Lung (tissue), 12 donors: ENCODE results near the gene CACNA1G. TPM values are rescaled to one million over a fixed set of nuclear protein-coding genes. Genes with fewer than 3 reads are reported as not detected.
A peak's percentile ranks its signal among the peaks of the same experiment; 100 is the strongest.

Experiments
- ATAC-seq: fragments of 200-7000 bp; cut with Tn5 transposase; one replicate; pipeline ENCODE4 v1.9.1; 2020; ENCODE audit warnings: moderate number of reproducible peaks; ENCODE audit not compliant: insufficient read depth, low FRiP score
- DNase-seq, 3 donors: peaks; one replicate each; pipeline ENCODE4 v3.0.0-alpha.2; 2013 to 2017
- H3K27ac ChIP-seq, 2 donors: one replicate each; pipeline ENCODE4 v1.5.1; 2013; ENCODE audit warnings: mild to moderate bottlenecking in 2 of 2, moderate library complexity in 2 of 2, control low read depth in 1 of 2, inconsistent platforms in 1 of 2, low read depth in 1 of 2, low read length in 1 of 2
- H3K27me3 ChIP-seq, 3 donors: one replicate each; pipeline ENCODE4 v1.5.1; 2013; ENCODE audit warnings: low read length in 2 of 3; ENCODE audit not compliant: control insufficient read depth in 3 of 3, insufficient read depth in 3 of 3
- H3K36me3 ChIP-seq, 4 donors: one replicate each; pipeline ENCODE4 v1.5.1; 2013; ENCODE audit warnings: low read length in 4 of 4, mild to moderate bottlenecking in 1 of 4, moderate library complexity in 1 of 4; ENCODE audit not compliant: control insufficient read depth in 4 of 4, insufficient read depth in 4 of 4
- H3K4me1 ChIP-seq, 5 donors: one replicate each; pipeline ENCODE4 v1.5.1; 2013; ENCODE audit warnings: low read length in 5 of 5, mild to moderate bottlenecking in 2 of 5, moderate library complexity in 1 of 5; ENCODE audit not compliant: control insufficient read depth in 5 of 5, insufficient read depth in 5 of 5
- H3K4me3 ChIP-seq: one replicate; pipeline ENCODE4 v1.5.1; 2013; ENCODE audit warnings: mild to moderate bottlenecking, control low read depth, moderate library complexity
- H3K9ac ChIP-seq, 2 donors: one replicate each; pipeline ENCODE4 v1.5.1; 2013; ENCODE audit warnings: low read length in 2 of 2, control low read depth in 1 of 2; ENCODE audit not compliant: insufficient read depth in 1 of 2
- H3K9me3 ChIP-seq, 4 donors: one replicate each; pipeline ENCODE4 v1.5.1; 2013; ENCODE audit warnings: low read length in 3 of 4, mild to moderate bottlenecking in 1 of 4, moderate library complexity in 1 of 4; ENCODE audit not compliant: control insufficient read depth in 4 of 4, insufficient read depth in 3 of 4
- CTCF ChIP-seq: IDR thresholded peaks from 2 replicates; pipeline ENCODE4 v1.5.1; 2012; ENCODE audit warnings: mild to moderate bottlenecking; ENCODE audit errors: control extremely low read depth, extremely low read depth
- WGBS, 2 donors: extraction: QIAGEN DNeasy Blood & Tissue Kit; methylation state at CpG; one replicate each; pipeline ENCODE4 v1.1.7; 2013; 5-methylcytosine and 5-hydroxymethylcytosine counted together
- polyA plus RNA-seq, 2 donors: library from polyadenylated mRNA; stranded (reverse); fragments of 200-250 nt; gene quantifications; one replicate each; pipeline ENCODE4 v1.2.1, GENCODE V29; 2013
- total RNA-seq, 2 donors: library from RNA; depleted of rRNA in 1 of 2; stranded (reverse); fragments of >200 nt in 1 of 2; gene quantifications; one replicate each; pipeline ENCODE4 v1.2.1, GENCODE V29; 2014 to 2021
- donor health status: control.
- donor health status: control.
- donor health status: Bipolar disorder and iron deficiency.
- donor health status: healthy.
- donor health status: DM: yes; HTN: yes; CAD: no.

The CACNA1G gene
- total and polyA plus RNA-seq, 4 donors: 0.14 to 3.6 (median 0.24) TPM

DNA sequence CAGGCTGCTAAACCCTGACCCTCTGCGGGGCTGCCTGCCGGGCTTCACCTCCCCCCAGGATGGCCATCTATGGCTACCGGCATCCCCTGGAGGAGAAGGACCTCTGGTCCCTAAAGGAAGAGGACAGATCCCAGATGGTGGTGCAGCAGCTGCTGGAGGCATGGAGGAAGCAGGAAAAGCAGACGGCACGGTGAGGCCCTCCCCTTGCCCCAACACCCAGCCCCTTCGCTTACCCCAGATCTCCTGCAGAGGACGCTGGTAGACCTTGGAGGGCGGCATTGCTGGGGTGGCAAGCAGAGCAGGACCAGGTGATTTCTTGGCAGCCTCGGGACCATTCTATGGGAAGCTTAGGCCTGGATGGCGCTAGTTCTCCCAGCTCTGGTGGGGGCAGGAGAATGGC, 98.7 kb downstream of the CACNA1G start:
- no peak overlapping the region for H3K4me3 ChIP-seq
- H3K4me1 ChIP-seq: peaks cover 3 to 47% (median 25%) of the 10 kb centered on the region in 5 donors
- WGBS, 2 donors: 87 to 88% methylated on average over 8 to 10 of the region's 10 CpGs
- ATAC-seq (no peak), DNase-seq (peak; percentile 60 to 69 (median 60))
- no peak overlapping the region for H3K9ac ChIP-seq
- H3K27ac ChIP-seq: peak overlapping the region in 1 of 2 donors; percentile 6
- no peaks in the 10 kb centered on the region for H3K9me3 ChIP-seq
- no peak for TF ChIP-seq CTCF
- no peaks in the 10 kb centered on the region for H3K36me3 ChIP-seq
- no peaks in the 10 kb centered on the region for H3K27me3 ChIP-seq

DNA sequence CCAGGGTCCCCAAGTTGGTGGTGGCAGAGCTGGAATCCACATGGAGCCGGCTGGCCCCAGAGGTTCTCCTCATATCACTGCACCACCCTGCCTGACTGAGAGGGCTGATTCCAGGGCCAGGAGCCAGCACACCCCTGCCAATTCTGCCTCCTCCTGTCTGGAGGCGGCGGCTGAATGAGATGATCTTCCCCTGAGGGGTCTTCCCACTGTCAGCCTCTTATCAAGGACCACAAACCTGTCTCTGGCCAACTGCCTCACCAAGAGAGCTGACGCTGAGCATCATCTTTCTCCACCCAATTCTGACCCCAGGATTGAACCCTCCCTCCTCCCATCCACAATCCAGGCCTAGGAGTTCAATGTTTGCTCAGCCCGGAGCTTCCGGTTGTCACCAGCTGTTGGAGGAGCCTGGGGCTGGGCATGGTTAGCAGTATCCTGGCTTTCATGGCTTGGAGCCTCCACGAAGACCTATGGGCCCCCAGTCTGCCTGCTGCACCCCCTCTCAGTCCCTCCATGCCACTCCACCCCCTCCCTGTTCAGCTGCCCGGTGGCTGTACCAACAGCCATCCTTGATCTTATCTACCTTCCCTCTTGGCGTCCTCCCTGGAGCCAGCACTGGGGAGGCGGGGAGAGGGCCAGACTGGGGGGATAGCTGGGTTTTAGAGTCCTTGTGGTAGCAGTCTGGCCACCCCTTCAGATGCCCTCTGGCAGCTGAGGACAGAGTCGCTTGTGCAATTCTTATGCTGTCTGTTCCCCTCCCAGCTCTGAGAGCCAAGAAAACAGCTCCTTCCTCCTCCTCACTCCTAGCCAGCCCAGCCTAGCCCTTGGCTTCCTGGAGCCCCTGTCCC, 99.7 kb downstream of the CACNA1G start:
- no peak overlapping the region for H3K9ac ChIP-seq
- peaks cover 3 to 47% (median 25%) of the 10 kb centered on the region in 5 donors for H3K4me1 ChIP-seq
- H3K36me3 ChIP-seq: no peaks in the 10 kb centered on the region
- H3K4me3 ChIP-seq: no peak overlapping the region
- peak overlapping the region; percentile 10 to 77 for H3K27ac ChIP-seq
- DNase-seq (peak; percentile 68 to 74 (median 73)), ATAC-seq (no peak)
- no peak for TF ChIP-seq CTCF
- H3K27me3 ChIP-seq: no peaks in the 10 kb centered on the region
- 37 to 39% methylated on average over 11 of the region's 11 CpGs for WGBS, 2 donors
- no peaks in the 10 kb centered on the region for H3K9me3 ChIP-seq

GRCh38 chr17:50660887-50661345, 100.4 kb downstream of the CACNA1G start:
- no peak overlapping the region for H3K9ac ChIP-seq
- no peak for TF ChIP-seq CTCF
- no peak for ATAC-seq

More at GRCh38 chr17:50660887-50661345, 100.4 kb downstream of the CACNA1G start:
- Histone ChIP-seq H3K4me3 (no peak overlapping the region), H3K27ac (peak overlapping the region in 1 of 2 donors; percentile 77), H3K27me3 (no peaks in the 10 kb centered on the region), H3K36me3 (no peaks in the 10 kb centered on the region), H3K9me3 (no peaks in the 10 kb centered on the region), H3K4me1 (peaks cover 3 to 47% (median 25%) of the 10 kb centered on the region in 5 donors)
- DNase-seq: no peak
- WGBS, 2 donors: 52 to 63% methylated on average over 10 of the region's 10 CpGs
